CD14-positive monocyte (primary cell): ENCODE data around the gene DNAJB13. TPM values are rescaled to one million over a fixed set of nuclear protein-coding genes. Genes with fewer than 3 reads are reported as not detected.

ENCODE experiments used
- DNase-seq, 3 donors: peaks; one replicate each; pipeline ENCODE4 v3.0.0-alpha.2; 2011 to 2022
- H2AFZ ChIP-seq: 2 replicates; pipeline ENCODE4 v1.6.0; 2012; ENCODE audit warnings: mild to moderate bottlenecking, low read depth, low read length, inconsistent platforms; ENCODE audit not compliant: insufficient read depth, poor library complexity, severe bottlenecking
- H3K27ac ChIP-seq, 2 donors: 1 replicate in 1 of 2; 2 replicates in 1 of 2; pipeline ENCODE4 v1.5.1; 2012 to 2013; ENCODE audit warnings: low read length in 2 of 2, control low read depth in 1 of 2, inconsistent platforms in 1 of 2, low read depth in 1 of 2, mild to moderate bottlenecking in 1 of 2
- H3K27me3 ChIP-seq, 2 donors: one replicate each; pipeline versions ENCODE4 v1.6.0 to v1.6.1; 2011 to 2013; ENCODE audit warnings: low read length in 2 of 2; ENCODE audit not compliant: control insufficient read depth in 2 of 2, insufficient read depth in 2 of 2
- H3K36me3 ChIP-seq, 2 donors: replicated peaks in 1 of 2; 1 replicate in 1 of 2; 2 replicates in 1 of 2; pipeline versions ENCODE4 v1.5.1 to v1.6.1; 2012 to 2013; ENCODE audit warnings: low read length in 2 of 2, control low read depth in 1 of 2, inconsistent platforms in 1 of 2, mild to moderate bottlenecking in 1 of 2; ENCODE audit not compliant: insufficient read depth in 2 of 2, control insufficient read depth in 1 of 2
- H3K4me1 ChIP-seq, 2 donors: 1 replicate in 1 of 2; 2 replicates in 1 of 2; pipeline versions ENCODE4 v1.5.1 to v1.6.1; 2012 to 2013; ENCODE audit warnings: low read length in 2 of 2, control low read depth in 1 of 2, inconsistent platforms in 1 of 2, mild to moderate bottlenecking in 1 of 2, moderate library complexity in 1 of 2; ENCODE audit not compliant: insufficient read depth in 2 of 2, control insufficient read depth in 1 of 2
- H3K4me2 ChIP-seq: replicated peaks from 2 replicates; pipeline ENCODE3; 2012; ENCODE audit warnings: low read length, moderate library complexity, mild to moderate bottlenecking; ENCODE audit not compliant: poor library complexity, severe bottlenecking; ENCODE audit errors: extremely low read depth
- H3K4me3 ChIP-seq, 3 experiments: fragments of 200-600 bp in 1 of 3; sonication (generic) in 1 of 3; replicated peaks in 1 of 3; 1 replicate in 2 of 3; 2 replicates in 1 of 3; pipeline ENCODE4 v1.5.1; 2011 to 2013; ENCODE audit warnings: low read length in 3 of 3, mild to moderate bottlenecking in 3 of 3, control low read depth in 2 of 3, low read depth in 2 of 3, inconsistent platforms in 1 of 3, moderate library complexity in 1 of 3
- H3K79me2 ChIP-seq: 2 replicates; pipeline ENCODE4 v1.6.0; 2012; ENCODE audit warnings: mild to moderate bottlenecking, control low read depth, inconsistent platforms, low read length, moderate library complexity; ENCODE audit not compliant: insufficient read depth
- H3K9ac ChIP-seq: 2 replicates; pipeline ENCODE4 v1.6.0; 2017; ENCODE audit warnings: low read length, mild to moderate bottlenecking; ENCODE audit not compliant: insufficient read depth, poor library complexity, severe bottlenecking
- H3K9me3 ChIP-seq, 2 donors: replicated peaks in 1 of 2; 1 replicate in 1 of 2; 2 replicates in 1 of 2; pipeline versions ENCODE4 v1.5.1 to v1.6.1; 2012 to 2013; ENCODE audit warnings: low read length in 2 of 2, control low read depth in 1 of 2; ENCODE audit not compliant: control insufficient read depth in 1 of 2, insufficient read depth in 1 of 2
- H4K20me1 ChIP-seq: 2 replicates; pipeline ENCODE4 v1.6.0; 2012; ENCODE audit warnings: mild to moderate bottlenecking, low read length, control low read depth, moderate library complexity; ENCODE audit not compliant: insufficient read depth
- H3K27ac Mint-ChIP-seq, 7 donors: one replicate each; pipeline ENCODE4 v1.8.0; 2020; ENCODE audit warnings: mild to moderate bottlenecking in 7 of 7, mixed read lengths in 7 of 7, moderate library complexity in 6 of 7, inconsistent platforms in 2 of 7
- H3K27me3 Mint-ChIP-seq, 3 donors: one replicate each; pipeline ENCODE4 v1.8.0; 2021 to 2022; ENCODE audit warnings: low read depth in 3 of 3, mild to moderate bottlenecking in 3 of 3, mixed read lengths in 3 of 3, moderate library complexity in 3 of 3, inconsistent platforms in 1 of 3
- H3K36me3 Mint-ChIP-seq, 2 donors: one replicate each; pipeline ENCODE4 v1.8.0; 2020; ENCODE audit warnings: mixed read lengths in 2 of 2, inconsistent platforms in 1 of 2, mild to moderate bottlenecking in 1 of 2
- H3K4me1 Mint-ChIP-seq: one replicate; pipeline ENCODE4 v1.8.0; 2020; ENCODE audit warnings: mild to moderate bottlenecking, mixed read lengths
- H3K4me3 Mint-ChIP-seq, 2 donors: one replicate each; pipeline ENCODE4 v1.8.0; 2020; ENCODE audit warnings: mild to moderate bottlenecking in 2 of 2, mixed read lengths in 2 of 2, moderate library complexity in 1 of 2
- H3K9me3 Mint-ChIP-seq, 7 donors: one replicate each; pipeline ENCODE4 v1.8.0; 2020 to 2022; ENCODE audit warnings: mixed read lengths in 7 of 7, mild to moderate bottlenecking in 6 of 7, moderate library complexity in 6 of 7, inconsistent platforms in 2 of 7
- WGBS: methylation state at CpG from one replicate; pipeline ENCODE4 v1.1.5; 2013; ENCODE audit warnings: missing lambda C conversion rate; ENCODE audit not compliant: insufficient coverage; 5-methylcytosine and 5-hydroxymethylcytosine counted together
- intact Hi-C, 2 donors: fragments of 100-400 bp; cut with micrococcal nuclease; formaldehyde crosslinking; loops; one replicate each; pipeline versions ENCODE4 v1.15.0 to v1.15.1; 2023
- polyA plus RNA-seq, 3 donors: library from polyadenylated mRNA; depleted of rRNA in 1 of 3; unstranded in 2 of 3; stranded (reverse) in 1 of 3; fragments of 300-500 nt in 2 of 3; fragments of >200 nt in 1 of 3; fragmentation: Illumina TruSeq in 2 of 3; gene quantifications; 1 replicate in 2 of 3; 2 replicates in 1 of 3; pipeline ENCODE4 v1.2.3, GENCODE V29; 2012 to 2021
- TF ChIP-seq, protein P1 (sequence below): fragments of 200-600 bp; IDR thresholded peaks from one replicate; pipeline ENCODE4 v1.8.0; 2022; ENCODE audit warnings: antibody characterized with exemption, mild to moderate bottlenecking

The DNAJB13 gene
- polyA plus RNA-seq, 3 donors, result not detected

DNA sequence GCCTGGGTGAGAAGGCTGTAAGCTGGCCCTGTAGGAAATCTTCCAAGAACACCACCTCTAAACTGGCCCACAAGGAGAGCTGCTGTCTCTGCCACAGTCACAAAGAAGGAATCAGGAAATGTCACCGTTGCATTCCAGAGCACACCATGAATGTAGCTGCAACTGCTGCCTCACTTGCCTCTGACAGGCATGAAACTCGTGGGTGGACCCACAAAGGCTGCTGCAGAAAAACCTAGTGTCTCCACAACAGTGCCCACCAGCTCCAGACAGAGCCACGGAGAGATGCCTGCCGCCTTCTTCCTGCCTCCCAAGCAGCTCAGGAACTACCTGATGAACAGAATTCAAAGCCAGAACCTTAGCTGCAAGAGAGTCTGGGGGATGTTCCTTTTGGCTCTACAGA is 10.5 kb downstream of the DNAJB13 start:
- 86% methylated on average over 2 of the region's 4 CpGs for WGBS
- H3K27ac ChIP-seq, result no peak overlapping the region
- peaks cover 0 to 11% of the 10 kb centered on the region in 2 donors for H3K27me3 ChIP-seq
- no peaks in the 10 kb centered on the region for H3K36me3 Mint-ChIP-seq
- no peak overlapping the region for H3K4me2 ChIP-seq
- H3K4me1 Mint-ChIP-seq, result peaks cover 13% of the 10 kb centered on the region
- H3K27ac Mint-ChIP-seq, result no peak overlapping the region
- intact Hi-C loops, result loop anchor here (5.0 to 10.0 kb wide), 2 partner anchors 131 to 213 kb away; partner anchors contain the start of genes C2CD3 (in 1 of the 2) and PPME1 (in 1 of the 2)
- no peaks in the 10 kb centered on the region for H4K20me1 ChIP-seq
- no peak overlapping the region for H3K4me3 ChIP-seq
- H3K79me2 ChIP-seq, result no peaks in the 10 kb centered on the region
- no peak overlapping the region for H2AFZ ChIP-seq
- H3K9me3 ChIP-seq, result no peaks in the 10 kb centered on the region
- peaks cover 3 to 5% of the 10 kb centered on the region in 2 donors for H3K4me1 ChIP-seq
- no peak overlapping the region for H3K9ac ChIP-seq
- H3K9me3 Mint-ChIP-seq, result peaks cover 0 to 2% (median 0%) of the 10 kb centered on the region in 7 donors
- no peak overlapping the region for H3K4me3 Mint-ChIP-seq
- peaks cover 16 to 29% (median 22%) of the 10 kb centered on the region in 3 donors for H3K27me3 Mint-ChIP-seq
- no peaks in the 10 kb centered on the region for H3K36me3 ChIP-seq
- TF ChIP-seq, protein P1, sequence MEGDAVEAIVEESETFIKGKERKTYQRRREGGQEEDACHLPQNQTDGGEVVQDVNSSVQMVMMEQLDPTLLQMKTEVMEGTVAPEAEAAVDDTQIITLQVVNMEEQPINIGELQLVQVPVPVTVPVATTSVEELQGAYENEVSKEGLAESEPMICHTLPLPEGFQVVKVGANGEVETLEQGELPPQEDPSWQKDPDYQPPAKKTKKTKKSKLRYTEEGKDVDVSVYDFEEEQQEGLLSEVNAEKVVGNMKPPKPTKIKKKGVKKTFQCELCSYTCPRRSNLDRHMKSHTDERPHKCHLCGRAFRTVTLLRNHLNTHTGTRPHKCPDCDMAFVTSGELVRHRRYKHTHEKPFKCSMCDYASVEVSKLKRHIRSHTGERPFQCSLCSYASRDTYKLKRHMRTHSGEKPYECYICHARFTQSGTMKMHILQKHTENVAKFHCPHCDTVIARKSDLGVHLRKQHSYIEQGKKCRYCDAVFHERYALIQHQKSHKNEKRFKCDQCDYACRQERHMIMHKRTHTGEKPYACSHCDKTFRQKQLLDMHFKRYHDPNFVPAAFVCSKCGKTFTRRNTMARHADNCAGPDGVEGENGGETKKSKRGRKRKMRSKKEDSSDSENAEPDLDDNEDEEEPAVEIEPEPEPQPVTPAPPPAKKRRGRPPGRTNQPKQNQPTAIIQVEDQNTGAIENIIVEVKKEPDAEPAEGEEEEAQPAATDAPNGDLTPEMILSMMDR, result no peak
- DNase-seq, result no peak

DNA sequence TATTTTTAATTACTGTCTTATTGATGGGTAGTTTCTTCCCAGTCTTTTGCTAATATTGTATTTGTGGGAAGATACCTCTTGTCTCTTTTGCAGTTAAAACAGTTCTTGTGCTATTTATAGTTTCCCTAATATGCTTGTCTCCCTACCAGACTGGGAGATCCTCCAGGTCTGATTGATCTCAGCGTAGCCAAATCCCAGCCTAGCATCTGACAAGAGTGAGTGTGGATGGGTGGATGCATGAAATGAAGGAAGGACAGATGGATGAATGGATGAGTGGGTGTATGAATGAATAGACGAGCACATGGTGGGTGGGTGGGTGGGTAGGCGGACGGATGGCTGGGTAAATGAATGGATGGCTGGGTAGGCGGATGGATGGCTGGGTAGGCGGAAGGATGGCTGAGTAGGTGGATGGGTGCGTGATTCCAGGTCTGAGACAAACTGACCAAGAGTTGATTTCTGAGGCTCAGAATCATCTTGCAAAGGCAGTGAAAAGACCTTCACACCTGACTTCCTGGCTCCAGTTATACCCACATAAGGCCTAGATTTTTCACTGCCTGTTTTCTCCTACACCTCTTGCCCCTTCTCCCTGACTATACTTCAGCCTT is 11.4 kb downstream of the DNAJB13 start:
- Histone ChIP-seq H3K9ac (no peak overlapping the region), H3K9me3 (no peaks in the 10 kb centered on the region), H4K20me1 (no peaks in the 10 kb centered on the region), H3K4me2 (no peak overlapping the region), H3K36me3 (no peaks in the 10 kb centered on the region), H3K27me3 (peaks cover 0 to 6% of the 10 kb centered on the region in 2 donors), H3K4me3 (no peak overlapping the region), H3K79me2 (no peaks in the 10 kb centered on the region), H3K4me1 (peaks cover 3 to 5% of the 10 kb centered on the region in 2 donors), H3K27ac (no peak overlapping the region), H2AFZ (no peak overlapping the region)
- Mint-ChIP-seq H3K9me3 (no peaks in the 10 kb centered on the region), H3K27me3 (peaks cover 9 to 23% (median 14%) of the 10 kb centered on the region in 3 donors), H3K4me1 (peaks cover 12% of the 10 kb centered on the region), H3K27ac (no peak overlapping the region), H3K4me3 (no peak overlapping the region), H3K36me3 (no peaks in the 10 kb centered on the region)
- no peak for DNase-seq
- intact Hi-C loops, result loop anchor here (5.0 to 10.0 kb wide), 2 partner anchors 130 to 213 kb away; partner anchors contain the start of genes C2CD3 (in 1 of the 2) and PPME1 (in 1 of the 2)
- TF ChIP-seq, protein P1, result no peak
- 80% methylated on average over 2 of the region's 7 CpGs for WGBS
